ENCODE data around the gene WNT16.

The WNT16 gene

GRCh38 chr7:121323515-121324302 lies 5.1 kb upstream of the WNT16 start:
- H3K4me3 Mint-ChIP-seq = no peak overlapping the region
- peaks cover 0 to 2% of the 10 kb centered on the region in 2 donors for H3K27me3 Mint-ChIP-seq
- H3K36me3 Mint-ChIP-seq = peaks cover 12 to 21% of the 10 kb centered on the region in 2 donors
- ATAC-seq (replicated peaks) (no peak), DNase-seq (no peak)
- H3K27ac Mint-ChIP-seq = peak overlapping the region; percentile 5
- no peaks in the 10 kb centered on the region for H3K9me3 Mint-ChIP-seq
- H3K4me1 Mint-ChIP-seq = peaks cover 22 to 30% of the 10 kb centered on the region in 2 donors

DNA sequence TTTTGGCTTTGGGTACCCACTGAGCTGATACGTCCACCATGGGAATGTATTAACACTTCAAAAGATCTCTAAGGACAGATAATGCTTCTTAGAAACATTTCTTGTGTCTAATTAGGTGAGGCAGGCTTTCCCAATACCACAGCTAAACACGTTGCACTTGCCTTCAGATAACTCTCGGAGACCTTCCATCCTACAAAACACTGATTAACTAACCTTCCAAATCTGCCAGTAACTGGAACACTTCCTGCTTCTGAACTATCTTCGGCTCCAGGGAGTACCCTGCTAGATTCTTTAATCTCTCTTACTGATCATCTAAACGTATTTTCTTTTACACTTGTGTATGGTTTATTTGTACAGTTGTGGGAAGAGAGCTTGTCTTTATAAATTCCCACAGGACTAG lies 1.1 kb upstream of the WNT16 start:
- Mint-ChIP-seq H3K9me3 (no peaks in the 10 kb centered on the region), H3K36me3 (peaks cover 10 to 17% of the 10 kb centered on the region in 2 donors), H3K4me3 (no peak overlapping the region), H3K27me3 (peaks cover 0 to 7% of the 10 kb centered on the region in 2 donors), H3K27ac (no peak overlapping the region), H3K4me1 (peaks cover 28 to 38% of the 10 kb centered on the region in 2 donors)
- ATAC-seq (replicated peaks) (no peak), DNase-seq (no peak)

DNA sequence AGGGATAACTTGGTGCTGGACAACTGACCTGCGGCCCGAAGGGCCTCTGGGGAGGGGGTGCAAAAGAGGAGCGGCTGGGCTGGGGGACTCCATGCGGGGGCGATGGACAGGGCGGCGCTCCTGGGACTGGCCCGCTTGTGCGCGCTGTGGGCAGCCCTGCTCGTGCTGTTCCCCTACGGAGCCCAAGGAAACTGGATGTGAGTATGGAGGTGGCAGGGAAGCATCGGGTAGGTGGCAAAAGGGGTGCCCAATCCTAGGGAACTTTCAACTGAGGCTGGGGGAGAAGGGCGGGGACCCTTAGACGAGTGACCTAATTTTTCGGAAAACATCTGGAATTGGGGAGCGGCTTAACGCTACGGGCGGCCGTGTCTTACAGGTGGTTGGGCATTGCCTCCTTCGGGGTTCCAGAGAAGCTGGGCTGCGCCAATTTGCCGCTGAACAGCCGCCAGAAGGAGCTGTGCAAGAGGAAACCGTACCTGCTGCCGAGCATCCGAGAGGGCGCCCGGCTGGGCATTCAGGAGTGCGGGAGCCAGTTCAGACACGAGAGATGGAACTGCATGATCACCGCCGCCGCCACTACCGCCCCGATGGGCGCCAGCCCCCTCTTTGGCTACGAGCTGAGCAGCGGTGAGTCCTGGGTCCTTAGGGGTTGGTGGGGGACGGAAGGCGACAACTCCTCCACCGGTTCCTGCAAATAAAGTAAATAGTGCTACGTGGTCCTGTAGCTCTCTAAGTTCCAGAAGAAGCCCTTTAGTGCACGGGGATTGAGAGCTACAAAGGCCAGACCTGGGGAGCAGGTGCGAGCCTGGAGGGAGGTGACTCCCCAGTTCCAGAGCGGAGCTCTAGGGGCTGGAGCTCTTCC lies 622 bp downstream of the WNT16 start:
- H3K36me3 Mint-ChIP-seq = peaks cover 7 to 13% of the 10 kb centered on the region in 2 donors
- ATAC-seq (replicated peaks) = peak; percentile 60 to 66
- DNase-seq = peak; percentile 49
- H3K4me1 Mint-ChIP-seq = peaks cover 25 to 38% of the 10 kb centered on the region in 2 donors
- H3K27me3 Mint-ChIP-seq = peaks cover 0 to 7% of the 10 kb centered on the region in 2 donors
- H3K4me3 Mint-ChIP-seq = peak overlapping the region; percentile 90 to 95
- peak overlapping the region; percentile 87 for H3K27ac Mint-ChIP-seq
- H3K9me3 Mint-ChIP-seq = no peaks in the 10 kb centered on the region

- Mint-ChIP-seq H3K27me3 (peaks cover 0 to 7% of the 10 kb centered on the region in 2 donors), H3K27ac (peak overlapping the region; percentile 87), H3K4me1 (peaks cover 24 to 38% of the 10 kb centered on the region in 2 donors), H3K36me3 (peaks cover 4 to 11% of the 10 kb centered on the region in 2 donors), H3K9me3 (no peaks in the 10 kb centered on the region), H3K4me3 (peak overlapping the region; percentile 90 to 95)
- DNase-seq (no peak), ATAC-seq (replicated peaks) (peak; percentile 51 to 60)
Measured at GRCh38 chr7:121330053-121330833, 1.4 kb downstream of the WNT16 start.

DNA sequence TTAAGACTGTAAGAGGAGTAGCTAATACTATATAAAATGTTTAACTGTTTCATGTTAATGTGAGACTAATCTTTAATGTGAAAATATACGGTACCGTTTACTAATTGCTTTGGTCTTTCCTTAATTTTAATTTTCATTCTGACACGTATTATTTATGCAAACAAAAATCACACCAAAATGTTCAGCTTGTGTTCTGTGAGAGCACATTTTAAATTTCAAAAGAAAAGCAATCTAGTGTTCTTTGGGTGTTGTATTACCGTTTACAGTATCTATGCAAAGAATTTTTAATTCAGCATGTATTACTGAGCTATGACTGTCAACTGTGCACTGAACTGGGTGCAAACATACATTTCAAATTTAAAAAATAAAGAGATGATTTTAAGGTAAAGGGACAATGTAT lies 2.2 kb downstream of the WNT16 start:
- no peaks in the 10 kb centered on the region for H3K9me3 Mint-ChIP-seq
- H3K4me3 Mint-ChIP-seq = no peak overlapping the region
- H3K36me3 Mint-ChIP-seq = peaks cover 3 to 12% of the 10 kb centered on the region in 2 donors
- no peak overlapping the region for H3K27ac Mint-ChIP-seq
- DNase-seq (no peak), ATAC-seq (replicated peaks) (no peak)
- peaks cover 23 to 38% of the 10 kb centered on the region in 2 donors for H3K4me1 Mint-ChIP-seq
- H3K27me3 Mint-ChIP-seq = peaks cover 0 to 7% of the 10 kb centered on the region in 2 donors

DNA sequence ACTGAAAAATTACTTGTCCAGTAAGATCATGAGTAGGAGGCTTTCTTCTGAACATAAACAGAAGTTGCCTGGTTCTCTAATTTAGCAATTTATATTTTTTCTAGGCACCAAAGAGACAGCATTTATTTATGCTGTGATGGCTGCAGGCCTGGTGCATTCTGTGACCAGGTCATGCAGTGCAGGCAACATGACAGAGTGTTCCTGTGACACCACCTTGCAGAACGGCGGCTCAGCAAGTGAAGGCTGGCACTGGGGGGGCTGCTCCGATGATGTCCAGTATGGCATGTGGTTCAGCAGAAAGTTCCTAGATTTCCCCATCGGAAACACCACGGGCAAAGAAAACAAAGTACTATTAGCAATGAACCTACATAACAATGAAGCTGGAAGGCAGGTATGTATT lies 2.8 kb downstream of the WNT16 start:
- Mint-ChIP-seq H3K27me3 (peaks cover 0 to 7% of the 10 kb centered on the region in 2 donors), H3K4me3 (peak overlapping the region; percentile 39 to 60), H3K36me3 (peaks cover 3 to 12% of the 10 kb centered on the region in 2 donors), H3K9me3 (no peaks in the 10 kb centered on the region), H3K4me1 (peaks cover 23 to 35% of the 10 kb centered on the region in 2 donors), H3K27ac (no peak overlapping the region)
- ATAC-seq (replicated peaks) (no peak), DNase-seq (no peak)

DNA sequence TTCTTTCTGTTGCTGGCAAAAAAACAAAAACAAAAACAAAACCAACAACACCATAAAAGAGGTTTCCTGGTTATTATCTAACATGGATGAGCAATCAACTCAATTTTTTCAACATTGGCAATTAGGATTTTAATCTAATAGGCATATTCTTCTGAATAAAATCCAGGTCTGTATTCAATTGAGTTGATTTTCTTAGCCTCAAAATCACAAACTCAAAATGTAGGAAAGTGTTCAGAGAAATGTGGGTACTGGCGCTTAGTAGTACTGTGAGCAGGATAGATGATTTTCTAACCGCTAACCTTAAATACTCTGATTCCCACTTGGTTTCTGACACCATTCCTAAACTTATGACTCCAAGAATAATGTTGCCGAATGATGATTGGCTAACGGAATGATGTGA lies 5.6 kb downstream of the WNT16 start:
- no peak for ATAC-seq (replicated peaks)
- no peak for DNase-seq
- peaks cover 4 to 18% of the 10 kb centered on the region in 2 donors for H3K36me3 Mint-ChIP-seq
- H3K27ac Mint-ChIP-seq = no peak overlapping the region
- no peaks in the 10 kb centered on the region for H3K27me3 Mint-ChIP-seq
- H3K4me1 Mint-ChIP-seq = peaks cover 8 to 15% of the 10 kb centered on the region in 2 donors
- no peak overlapping the region for H3K4me3 Mint-ChIP-seq
- H3K9me3 Mint-ChIP-seq = no peaks in the 10 kb centered on the region

GRCh38 chr7:121334875-121335648 lies 6.3 kb downstream of the WNT16 start:
- H3K4me1 Mint-ChIP-seq = peaks cover 9 to 12% of the 10 kb centered on the region in 2 donors
- DNase-seq (no peak), ATAC-seq (replicated peaks) (no peak)
- H3K27me3 Mint-ChIP-seq = no peaks in the 10 kb centered on the region
- no peaks in the 10 kb centered on the region for H3K9me3 Mint-ChIP-seq
- H3K36me3 Mint-ChIP-seq = peaks cover 6 to 21% of the 10 kb centered on the region in 2 donors
- H3K4me3 Mint-ChIP-seq = no peak overlapping the region
- H3K27ac Mint-ChIP-seq = no peak overlapping the region

DNA sequence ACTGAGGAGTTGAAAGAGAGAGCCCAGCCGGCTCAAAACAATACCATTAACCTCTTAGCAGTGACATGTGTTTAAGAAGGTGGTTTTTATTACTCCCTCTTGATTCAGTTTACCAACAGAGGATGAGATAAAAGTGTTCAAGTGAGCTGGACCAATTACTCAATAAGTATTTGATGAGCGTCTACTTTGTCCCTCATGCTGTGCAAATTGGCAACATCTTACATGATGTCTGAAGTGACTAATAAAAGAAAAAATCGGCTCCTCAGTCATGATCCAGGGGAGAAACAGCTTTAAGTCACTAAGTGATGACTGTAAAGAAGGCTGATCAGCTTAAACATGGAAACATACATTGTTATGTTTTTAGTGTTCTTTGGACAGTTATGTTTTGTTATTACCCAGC lies 7.8 kb downstream of the WNT16 start:
- Mint-ChIP-seq H3K36me3 (peaks cover 9 to 23% of the 10 kb centered on the region in 2 donors), H3K4me3 (no peak overlapping the region), H3K9me3 (no peaks in the 10 kb centered on the region), H3K27me3 (no peaks in the 10 kb centered on the region), H3K4me1 (peaks cover 5 to 8% of the 10 kb centered on the region in 2 donors), H3K27ac (no peak overlapping the region)
- no peak for DNase-seq
- ATAC-seq (replicated peaks) = no peak

DNA sequence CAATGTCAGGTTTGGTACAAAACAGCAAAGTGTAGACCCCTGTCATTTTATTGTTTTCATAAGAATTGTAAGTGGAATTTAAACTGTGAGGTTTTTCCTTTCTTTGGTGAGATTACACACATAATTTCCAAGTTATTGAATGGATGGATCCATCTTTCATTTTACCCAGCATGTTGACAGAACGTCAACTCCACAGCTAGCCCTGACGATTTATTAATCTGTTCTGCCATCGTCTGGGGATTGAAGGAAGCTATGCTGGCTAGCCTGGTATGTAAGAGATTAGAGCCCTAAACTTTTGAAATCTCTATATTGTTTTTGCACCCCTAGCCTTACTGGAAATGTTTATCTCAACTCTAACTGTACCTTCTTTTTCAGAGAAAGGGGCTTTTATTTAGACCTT lies 8.6 kb downstream of the WNT16 start:
- H3K4me1 Mint-ChIP-seq = peaks cover 8 to 13% of the 10 kb centered on the region in 2 donors
- peak; percentile 64 to 66 for ATAC-seq (replicated peaks)
- no peaks in the 10 kb centered on the region for H3K27me3 Mint-ChIP-seq
- DNase-seq = no peak
- H3K27ac Mint-ChIP-seq = no peak overlapping the region
- peaks cover 16 to 29% of the 10 kb centered on the region in 2 donors for H3K36me3 Mint-ChIP-seq
- H3K4me3 Mint-ChIP-seq = no peak overlapping the region
- H3K9me3 Mint-ChIP-seq = no peaks in the 10 kb centered on the region

- H3K9me3 Mint-ChIP-seq = no peaks in the 10 kb centered on the region
- peaks cover 13 to 16% of the 10 kb centered on the region in 2 donors for H3K4me1 Mint-ChIP-seq
- no peak overlapping the region for H3K4me3 Mint-ChIP-seq
- no peak overlapping the region for H3K27ac Mint-ChIP-seq
- DNase-seq = no peak
- ATAC-seq (replicated peaks) = peak in 1 of 2 donors; percentile 13
- H3K27me3 Mint-ChIP-seq = no peaks in the 10 kb centered on the region
- peaks cover 21 to 33% of the 10 kb centered on the region in 2 donors for H3K36me3 Mint-ChIP-seq
Measured at GRCh38 chr7:121339082-121339481, 10.3 kb downstream of the WNT16 start.

- H3K36me3 Mint-ChIP-seq = peaks cover 23 to 42% of the 10 kb centered on the region in 2 donors
- DNase-seq (no peak), ATAC-seq (replicated peaks) (no peak)
- H3K27ac Mint-ChIP-seq = peak overlapping the region; percentile 89
- H3K4me3 Mint-ChIP-seq = no peak overlapping the region
- peaks cover 13 to 33% of the 10 kb centered on the region in 2 donors for H3K4me1 Mint-ChIP-seq
- H3K9me3 Mint-ChIP-seq = no peaks in the 10 kb centered on the region
- H3K27me3 Mint-ChIP-seq = no peaks in the 10 kb centered on the region
Measured at GRCh38 chr7:121341933-121342332, 13.1 kb downstream of the WNT16 start.

GRCh38 chr7:121342631-121343030 lies 13.8 kb downstream of the WNT16 start:
- peak overlapping the region; percentile 89 for H3K27ac Mint-ChIP-seq
- no peak overlapping the region for H3K4me3 Mint-ChIP-seq
- peaks cover 28 to 49% of the 10 kb centered on the region in 2 donors for H3K36me3 Mint-ChIP-seq
- no peaks in the 10 kb centered on the region for H3K9me3 Mint-ChIP-seq
- no peaks in the 10 kb centered on the region for H3K27me3 Mint-ChIP-seq
- ATAC-seq (replicated peaks) = no peak
- H3K4me1 Mint-ChIP-seq = peaks cover 16 to 38% of the 10 kb centered on the region in 2 donors
- no peak for DNase-seq
